Measurements from ENCODE around the gene METTL9.
A peak's percentile ranks its signal among the peaks of the same experiment; 100 is the strongest.
"Not testable (repeated sequence)": the region's sequence is repeated elsewhere in the genome, so short reads cannot be mapped to it uniquely, and the experiment has no call there.

Gene METTL9

GRCh38 chr16:21685034-21685455 lies 85.7 kb downstream of the METTL9 start:
- H3K79me2 ChIP-seq (ENCODE audit: control insufficient read depth, insufficient read depth, low read length) = no peaks in the 10 kb centered on the region
- H3K4me3 ChIP-seq (ENCODE audit: low read length) = no peak overlapping the region
- no peak overlapping the region for H3K23ac ChIP-seq (ENCODE audit: low read length)
- no peaks in the 10 kb centered on the region for H3K27me3 ChIP-seq (ENCODE audit: insufficient read depth, low read length, poor library complexity)
- H2BK120ac ChIP-seq (ENCODE audit: low read depth, low read length) = no peak overlapping the region
- H3K18ac ChIP-seq (ENCODE audit: low read length) = no peak overlapping the region
- no peak overlapping the region for H2BK15ac ChIP-seq (replicated peaks; ENCODE audit: low read depth)
- H3K56ac ChIP-seq (ENCODE audit: low read length) = no peak overlapping the region
- no peak overlapping the region for H3K4me2 ChIP-seq (ENCODE audit: low read length)
- H3K79me1 ChIP-seq (ENCODE audit: low read length) = no peaks in the 10 kb centered on the region
- no peak overlapping the region for H3K9ac ChIP-seq (ENCODE audit: low read length)
- no peaks in the 10 kb centered on the region for H3K4me1 ChIP-seq (ENCODE audit: control insufficient read depth, low read depth, low read length)
- H3K27ac ChIP-seq (ENCODE audit: low read depth, low read length) = no peak overlapping the region
- whole genome bisulfite sequencing (ENCODE audit: extremely low coverage, insufficient coverage, low lambda C conversion rate) = no CpG with 5 or more reads among the region's 14 CpGs
- no peak overlapping the region for H4K5ac ChIP-seq (ENCODE audit: low read length)
- peak; percentile 39 for DNase-seq
- no peak overlapping the region for H4K8ac ChIP-seq (ENCODE audit: low read depth, low read length)
- H3K36me3 ChIP-seq (ENCODE audit: control insufficient read depth, insufficient read depth, low read length) = no peaks in the 10 kb centered on the region
- H3K4ac ChIP-seq (ENCODE audit: low read depth, low read length) = no peak overlapping the region
- no peak overlapping the region for H2AK5ac ChIP-seq (ENCODE audit: low read length)
- H2BK5ac ChIP-seq (ENCODE audit: low read length) = no peak overlapping the region

- DNase-seq = no peak
- Histone ChIP-seq H2BK120ac (ENCODE audit: low read depth, low read length) (no peak overlapping the region), H3K23ac (ENCODE audit: low read length) (no peak overlapping the region), H2AK5ac (ENCODE audit: low read length) (no peak overlapping the region), H3K27me3 (ENCODE audit: insufficient read depth, low read length, poor library complexity) (no peaks in the 10 kb centered on the region), H3K36me3 (ENCODE audit: control insufficient read depth, insufficient read depth, low read length) (no peaks in the 10 kb centered on the region), H3K79me1 (ENCODE audit: low read length) (no peaks in the 10 kb centered on the region), H3K18ac (ENCODE audit: low read length) (no peak overlapping the region), H3K4ac (ENCODE audit: low read depth, low read length) (no peak overlapping the region), H2BK15ac (replicated peaks; ENCODE audit: low read depth) (no peak overlapping the region), H3K56ac (ENCODE audit: low read length) (no peak overlapping the region), H3K27ac (ENCODE audit: low read depth, low read length) (no peak overlapping the region), H2BK5ac (ENCODE audit: low read length) (no peak overlapping the region), H3K9ac (ENCODE audit: low read length) (no peak overlapping the region), H4K8ac (ENCODE audit: low read depth, low read length) (no peak overlapping the region), H4K5ac (ENCODE audit: low read length) (no peak overlapping the region), H3K4me2 (ENCODE audit: low read length) (no peak overlapping the region), H3K79me2 (ENCODE audit: control insufficient read depth, insufficient read depth, low read length) (no peaks in the 10 kb centered on the region), H3K4me1 (ENCODE audit: control insufficient read depth, low read depth, low read length) (no peaks in the 10 kb centered on the region), H3K4me3 (ENCODE audit: low read length) (no peak overlapping the region)
- no CpG with 5 or more reads among the region's 4 CpGs for WGBS (ENCODE audit: extremely low coverage, insufficient coverage, low lambda C conversion rate)
Observed at GRCh38 chr16:21689107-21689506, 89.7 kb downstream of the METTL9 start.

GRCh38 chr16:21690967-21691366 lies 91.6 kb downstream of the METTL9 start:
- H3K18ac ChIP-seq (ENCODE audit: low read length); H2BK120ac ChIP-seq (ENCODE audit: low read depth, low read length); H3K4me1 ChIP-seq (ENCODE audit: control insufficient read depth, low read depth, low read length); H3K27ac ChIP-seq (ENCODE audit: low read depth, low read length); H3K4me2 ChIP-seq (ENCODE audit: low read length); H4K8ac ChIP-seq (ENCODE audit: low read depth, low read length); H4K5ac ChIP-seq (ENCODE audit: low read length); H3K79me2 ChIP-seq (ENCODE audit: control insufficient read depth, insufficient read depth, low read length); H3K9ac ChIP-seq (ENCODE audit: low read length); H3K56ac ChIP-seq (ENCODE audit: low read length); H3K4ac ChIP-seq (ENCODE audit: low read depth, low read length); DNase-seq; H2BK5ac ChIP-seq (ENCODE audit: low read length); H3K36me3 ChIP-seq (ENCODE audit: control insufficient read depth, insufficient read depth, low read length); H2BK15ac ChIP-seq (replicated peaks; ENCODE audit: low read depth); H3K4me3 ChIP-seq (ENCODE audit: low read length); H3K79me1 ChIP-seq (ENCODE audit: low read length); H3K23ac ChIP-seq (ENCODE audit: low read length); H3K27me3 ChIP-seq (ENCODE audit: insufficient read depth, low read length, poor library complexity); H2AK5ac ChIP-seq (ENCODE audit: low read length): not testable (repeated sequence)
- WGBS (ENCODE audit: extremely low coverage, insufficient coverage, low lambda C conversion rate) = no CpG with 5 or more reads among the region's 4 CpGs

GRCh38 chr16:21694609-21695008 lies 95.2 kb downstream of the METTL9 start:
- Histone ChIP-seq H3K4me3 (ENCODE audit: low read length) (no peak overlapping the region), H3K79me2 (ENCODE audit: control insufficient read depth, insufficient read depth, low read length) (no peaks in the 10 kb centered on the region), H2BK120ac (ENCODE audit: low read depth, low read length) (no peak overlapping the region), H3K4me1 (ENCODE audit: control insufficient read depth, low read depth, low read length) (no peaks in the 10 kb centered on the region), H3K27me3 (ENCODE audit: insufficient read depth, low read length, poor library complexity) (no peaks in the 10 kb centered on the region), H3K4ac (ENCODE audit: low read depth, low read length) (no peak overlapping the region), H3K36me3 (ENCODE audit: control insufficient read depth, insufficient read depth, low read length) (no peaks in the 10 kb centered on the region), H3K27ac (ENCODE audit: low read depth, low read length) (no peak overlapping the region), H4K5ac (ENCODE audit: low read length) (no peak overlapping the region), H3K18ac (ENCODE audit: low read length) (no peak overlapping the region), H2BK5ac (ENCODE audit: low read length) (no peak overlapping the region), H4K8ac (ENCODE audit: low read depth, low read length) (no peak overlapping the region), H3K23ac (ENCODE audit: low read length) (no peak overlapping the region), H3K79me1 (ENCODE audit: low read length) (no peaks in the 10 kb centered on the region), H3K56ac (ENCODE audit: low read length) (no peak overlapping the region), H3K4me2 (ENCODE audit: low read length) (no peak overlapping the region), H2BK15ac (replicated peaks; ENCODE audit: low read depth) (no peak overlapping the region), H3K9ac (ENCODE audit: low read length) (no peak overlapping the region), H2AK5ac (ENCODE audit: low read length) (no peak overlapping the region)
- no peak for DNase-seq
- WGBS (ENCODE audit: extremely low coverage, insufficient coverage, low lambda C conversion rate) = no CpG with 5 or more reads among the region's 4 CpGs

GRCh38 chr16:21697032-21697431 lies 97.7 kb downstream of the METTL9 start:
- H3K79me1 ChIP-seq (ENCODE audit: low read length) = no peaks in the 10 kb centered on the region
- H2BK5ac ChIP-seq (ENCODE audit: low read length) = no peak overlapping the region
- no peak overlapping the region for H2AK5ac ChIP-seq (ENCODE audit: low read length)
- no peak overlapping the region for H3K18ac ChIP-seq (ENCODE audit: low read length)
- WGBS (ENCODE audit: extremely low coverage, insufficient coverage, low lambda C conversion rate) = no CpG with 5 or more reads among the region's 5 CpGs
- no peak overlapping the region for H3K56ac ChIP-seq (ENCODE audit: low read length)
- H2BK15ac ChIP-seq (replicated peaks; ENCODE audit: low read depth) = no peak overlapping the region
- no peak for DNase-seq
- no peak overlapping the region for H3K23ac ChIP-seq (ENCODE audit: low read length)
- H3K36me3 ChIP-seq (ENCODE audit: control insufficient read depth, insufficient read depth, low read length) = no peaks in the 10 kb centered on the region
- no peak overlapping the region for H3K4me2 ChIP-seq (ENCODE audit: low read length)
- no peaks in the 10 kb centered on the region for H3K4me1 ChIP-seq (ENCODE audit: control insufficient read depth, low read depth, low read length)
- H3K27me3 ChIP-seq (ENCODE audit: insufficient read depth, low read length, poor library complexity) = no peaks in the 10 kb centered on the region
- no peak overlapping the region for H3K4ac ChIP-seq (ENCODE audit: low read depth, low read length)
- H4K5ac ChIP-seq (ENCODE audit: low read length) = no peak overlapping the region
- H4K8ac ChIP-seq (ENCODE audit: low read depth, low read length) = no peak overlapping the region
- no peak overlapping the region for H3K27ac ChIP-seq (ENCODE audit: low read depth, low read length)
- H3K79me2 ChIP-seq (ENCODE audit: control insufficient read depth, insufficient read depth, low read length) = no peaks in the 10 kb centered on the region
- no peak overlapping the region for H3K9ac ChIP-seq (ENCODE audit: low read length)
- no peak overlapping the region for H2BK120ac ChIP-seq (ENCODE audit: low read depth, low read length)
- H3K4me3 ChIP-seq (ENCODE audit: low read length) = no peak overlapping the region

GRCh38 chr16:21698169-21699032 lies 99.0 kb downstream of the METTL9 start:
- Histone ChIP-seq H2BK5ac (ENCODE audit: low read length) (no peak overlapping the region), H3K79me2 (ENCODE audit: control insufficient read depth, insufficient read depth, low read length) (no peaks in the 10 kb centered on the region), H3K27me3 (ENCODE audit: insufficient read depth, low read length, poor library complexity) (no peaks in the 10 kb centered on the region), H3K56ac (ENCODE audit: low read length) (no peak overlapping the region), H2BK120ac (ENCODE audit: low read depth, low read length) (no peak overlapping the region), H3K4me3 (ENCODE audit: low read length) (no peak overlapping the region), H3K27ac (ENCODE audit: low read depth, low read length) (no peak overlapping the region), H3K79me1 (ENCODE audit: low read length) (no peaks in the 10 kb centered on the region), H2BK15ac (replicated peaks; ENCODE audit: low read depth) (no peak overlapping the region), H2AK5ac (ENCODE audit: low read length) (no peak overlapping the region), H3K9ac (ENCODE audit: low read length) (no peak overlapping the region), H3K4ac (ENCODE audit: low read depth, low read length) (no peak overlapping the region), H4K8ac (ENCODE audit: low read depth, low read length) (no peak overlapping the region), H3K18ac (ENCODE audit: low read length) (no peak overlapping the region), H3K36me3 (ENCODE audit: control insufficient read depth, insufficient read depth, low read length) (no peaks in the 10 kb centered on the region), H3K23ac (ENCODE audit: low read length) (no peak overlapping the region), H4K5ac (ENCODE audit: low read length) (no peak overlapping the region), H3K4me2 (ENCODE audit: low read length) (no peak overlapping the region), H3K4me1 (ENCODE audit: control insufficient read depth, low read depth, low read length) (no peaks in the 10 kb centered on the region)
- DNase-seq = no peak
- WGBS (ENCODE audit: extremely low coverage, insufficient coverage, low lambda C conversion rate) = no CpG with 5 or more reads among the region's 9 CpGs

All from mesendoderm (in vitro differentiated cells).